Heart left ventricle (tissue), 16 donors: ENCODE results near the gene RPL27A. TPM values are rescaled to one million over a fixed set of nuclear protein-coding genes. Genes with fewer than 3 reads are reported as not detected.

Experiments
- ATAC-seq, 4 donors: fragments of 200-7000 bp; cut with Tn5 transposase; one replicate each; pipeline ENCODE4 v1.9.1; 2020 to 2022; ENCODE audit warnings: moderate library complexity in 4 of 4, mild to moderate bottlenecking in 3 of 4, moderate number of reproducible peaks in 1 of 4
- DNase-seq, 5 donors: peaks; one replicate each; pipeline ENCODE4 v3.0.0-alpha.2; 2020
- H3K27ac ChIP-seq, 12 donors: fragments of 200-600 bp; sonication (generic) in 4 of 12; one replicate each; pipeline versions ENCODE4 v1.5.0 to v1.8.0; 2016 to 2022; ENCODE audit warnings: mild to moderate bottlenecking in 2 of 12
- H3K27me3 ChIP-seq, 9 donors: fragments of 200-600 bp; sonication (generic) in 2 of 9; one replicate each; pipeline versions ENCODE4 v1.5.1 to v1.8.0; 2016 to 2022; ENCODE audit warnings: mild to moderate bottlenecking in 3 of 9
- H3K36me3 ChIP-seq, 9 donors: fragments of 200-600 bp; sonication (generic) in 2 of 9; one replicate each; pipeline versions ENCODE4 v1.5.0 to v1.8.0; 2018 to 2022; ENCODE audit warnings: mild to moderate bottlenecking in 2 of 9
- H3K4me1 ChIP-seq, 12 donors: fragments of 200-600 bp; sonication (generic) in 4 of 12; one replicate each; pipeline versions ENCODE4 v1.5.0 to v1.8.0; 2016 to 2022; ENCODE audit warnings: mild to moderate bottlenecking in 3 of 12
- H3K4me3 ChIP-seq, 12 donors: fragments of 200-600 bp; sonication (generic) in 4 of 12; one replicate each; pipeline versions ENCODE4 v1.5.0 to v1.8.0; 2017 to 2022; ENCODE audit warnings: mild to moderate bottlenecking in 9 of 12, moderate library complexity in 4 of 12
- H3K9me3 ChIP-seq, 12 donors: fragments of 200-600 bp; sonication (generic) in 4 of 12; one replicate each; pipeline versions ENCODE4 v1.5.0 to v1.8.0; 2016 to 2022; ENCODE audit warnings: mild to moderate bottlenecking in 1 of 12
- CTCF ChIP-seq, 12 donors: fragments of 200-600 bp; sonication (generic) in 4 of 12; IDR thresholded peaks; one replicate each; pipeline versions ENCODE4 v1.5.0 to v1.8.0; 2018 to 2022; ENCODE audit warnings: antibody characterized with exemption in 12 of 12, mild to moderate bottlenecking in 5 of 12
- POLR2A ChIP-seq, 2 donors: fragments of 450-650 bp; IDR thresholded peaks; one replicate each; pipeline ENCODE4 v1.6.1; 2017; ENCODE audit warnings: antibody characterized with exemption in 2 of 2, mild to moderate bottlenecking in 2 of 2, moderate library complexity in 2 of 2
- WGBS, 4 donors: extraction: QIAGEN DNeasy Blood & Tissue Kit in 2 of 4; methylation state at CpG; one replicate each; pipeline versions ENCODE4 v1.1.5 to v1.1.7; 2013 to 2018; 5-methylcytosine and 5-hydroxymethylcytosine counted together
- intact Hi-C, 10 donors: fragments of 100-400 bp; cut with DNase I; formaldehyde crosslinking; loops; one replicate each; pipeline versions ENCODE4 v1.11.1 to v1.14.2; 2022
- polyA plus RNA-seq, 2 donors: library from polyadenylated mRNA; stranded (reverse); fragments of 200-250 nt; gene quantifications; one replicate each; pipeline ENCODE4 v1.2.3, GENCODE V29; 2013
- total RNA-seq, 9 donors: library from RNA; depleted of rRNA in 2 of 9; stranded (reverse); fragments of >200 nt in 2 of 9; fragmentation: NEBNext Ultra II Directional in 3 of 9; extraction: Animal tissue kit (Norgen Biotek cat#: 25700) in 3 of 9; gene quantifications; one replicate each; pipeline versions ENCODE4 v1.1.0 to v1.2.4, GENCODE V29; 2016 to 2023
- donor health status: ischemic (EF 13 %, LVEDD 7.1; RV severe dilation, severe dysfunction).
- donor health status: healthy with polysubstance abuse.
- donor health status: DM: no; HTN: yes; CAD: no.
- donor health status: DM: no; HTN: no; CAD: no.
- donor health status: ischemic (EF 25% LVEDD 6.9; RV normal size, moderate dysfunction).
- donor health status: ischemic (EF 25% LVEDD 5.7; RV mildly dilated, moderate dysfunction).
- donor health status: healthy.
- donor health status: DM: yes; HTN: yes; CAD: no.
- donor health status: ischemic (EF 35%, LVEDD 5.7; RV mildly dilated, moderate dysfunction).
- donor health status: nonischemic (EF 11% LVEDD 7.7; RV severe dilation, severe dysfunction).
- donor health status: DM: yes; HTN: yes; CAD: no.
- donor health status: PGD.
- donor health status: ischemic (EF 29% LVEDD 5.4; RV normal size, mild dysfunction).
- donor health status: nonischemic (EF 23%, LVEDD 6.1; RV moderate dilation, normal function).

The RPL27A gene
- total and polyA plus RNA-seq, 11 donors = 299 to 2,980 (median 471) TPM

- H3K36me3 ChIP-seq = peaks cover 0 to 87% (median 34%) of the 10 kb centered on the region in 9 donors
- no peak for ATAC-seq
These were observed 44.3 kb upstream of the RPL27A start for GRCh38 chr11:8638300-8638699.

DNA sequence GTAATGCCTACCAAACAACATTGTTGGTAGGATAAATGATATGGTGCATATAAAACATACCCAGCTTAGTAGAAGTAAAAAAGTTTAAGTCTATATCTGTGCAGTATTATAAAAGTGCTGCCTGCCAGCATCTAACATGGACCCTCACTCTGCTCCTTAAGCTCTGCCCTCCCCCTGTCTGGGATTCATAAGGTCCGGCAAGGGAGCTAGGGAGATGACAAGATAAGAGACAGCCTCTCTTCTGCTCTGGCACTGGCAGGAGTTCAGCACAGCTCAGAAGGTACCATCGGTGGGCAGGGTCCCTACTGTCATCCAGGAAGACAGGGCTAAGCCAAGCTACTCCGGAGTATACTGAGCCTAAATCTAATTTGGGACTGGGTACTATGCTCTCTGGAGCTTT lies 42.9 kb upstream of the RPL27A start:
- Histone ChIP-seq H3K4me3 (no peak overlapping the region), H3K9me3 (peaks cover 0 to 9% (median 0%) of the 10 kb centered on the region in 12 donors), H3K27ac (no peak overlapping the region), H3K27me3 (no peaks in the 10 kb centered on the region), H3K4me1 (no peaks in the 10 kb centered on the region), H3K36me3 (peaks cover 0 to 89% (median 31%) of the 10 kb centered on the region in 9 donors)
- TF ChIP-seq CTCF (IDR thresholded peaks at IDR 0.05) (no peak), POLR2A (IDR thresholded peaks at IDR 0.05) (no peak)
- 77 to 91% (median 85%) methylated on average over 1 to 3 of the region's 3 CpGs for WGBS, 4 donors
- DNase-seq (no peak), ATAC-seq (no peak)
- intact Hi-C loops = no loop called here

More at GRCh38 chr11:8638300-8638699, 44.3 kb upstream of the RPL27A start:
- Histone ChIP-seq H3K27me3 (no peaks in the 10 kb centered on the region), H3K4me1 (no peaks in the 10 kb centered on the region), H3K9me3 (peaks cover 0 to 9% (median 0%) of the 10 kb centered on the region in 12 donors), H3K27ac (no peak overlapping the region), H3K4me3 (no peak overlapping the region)
- no peak for TF ChIP-seq POLR2A (IDR thresholded peaks at IDR 0.05)
- DNase-seq = no peak
- 90 to 94% (median 93%) methylated on average over 5 of the region's 5 CpGs for WGBS, 4 donors
- intact Hi-C loops = no loop called here

- no peak for TF ChIP-seq CTCF (IDR thresholded peaks at IDR 0.05)
- TF ChIP-seq POLR2A (IDR thresholded peaks at IDR 0.05) = no peak
- H3K27me3 ChIP-seq = no peaks in the 10 kb centered on the region
- ATAC-seq (no peak), DNase-seq (no peak)
- no peak overlapping the region for H3K27ac ChIP-seq
- no peak overlapping the region for H3K4me3 ChIP-seq
- peaks cover 0 to 9% (median 0%) of the 10 kb centered on the region in 12 donors for H3K9me3 ChIP-seq
- intact Hi-C loops = no loop called here
- H3K4me1 ChIP-seq = no peaks in the 10 kb centered on the region
- peaks cover 0 to 89% (median 34%) of the 10 kb centered on the region in 9 donors for H3K36me3 ChIP-seq
- WGBS, 4 donors = 45 to 59% (median 57%) methylated on average over 2 to 5 of the region's 5 CpGs
These were observed 42.2 kb upstream of the RPL27A start for GRCh38 chr11:8640267-8640906.

- no peak for DNase-seq
- Histone ChIP-seq H3K4me1 (no peaks in the 10 kb centered on the region), H3K36me3 (peaks cover 0 to 92% (median 41%) of the 10 kb centered on the region in 9 donors), H3K27me3 (no peaks in the 10 kb centered on the region), H3K27ac (no peak overlapping the region), H3K9me3 (peaks cover 0 to 5% (median 0%) of the 10 kb centered on the region in 12 donors), H3K4me3 (no peak overlapping the region)
- WGBS, 4 donors = 88 to 98% (median 96%) methylated on average over 2 of the region's 2 CpGs
- no peak for ATAC-seq
- no peak for TF ChIP-seq POLR2A (IDR thresholded peaks at IDR 0.05)
- intact Hi-C loops = no loop called here
These were observed 41.3 kb upstream of the RPL27A start for GRCh38 chr11:8641332-8641731.

DNA sequence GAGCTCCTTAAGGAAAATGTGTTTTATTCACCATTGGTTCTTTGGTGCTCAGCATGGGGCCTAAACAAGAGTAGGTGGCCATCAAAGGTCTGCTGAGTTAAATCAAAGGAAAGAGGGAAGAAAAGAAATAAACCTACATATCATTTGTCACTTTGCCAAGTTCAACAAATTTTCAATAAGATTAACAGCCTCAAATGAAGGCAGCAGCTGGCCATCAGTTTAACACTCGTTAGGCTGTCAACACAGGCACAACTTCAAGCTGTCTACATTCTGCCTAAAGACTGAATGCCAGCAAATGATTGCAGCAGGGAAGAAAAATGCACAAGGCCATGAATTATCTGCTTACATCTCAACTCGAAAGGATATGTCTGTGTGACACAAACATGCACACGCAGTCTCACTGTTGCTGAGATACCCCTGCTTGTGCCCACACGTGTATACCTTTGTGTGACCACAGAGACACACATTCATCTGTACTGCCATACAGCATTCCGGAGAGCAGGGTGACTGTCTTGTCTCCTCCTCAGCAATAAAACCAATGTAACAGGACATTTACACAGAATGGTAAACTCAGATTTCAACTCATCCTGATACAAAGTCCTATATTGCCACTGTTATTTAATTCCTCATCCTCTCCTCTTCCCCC lies 40.3 kb upstream of the RPL27A start:
- Histone ChIP-seq H3K27me3 (no peaks in the 10 kb centered on the region), H3K36me3 (peaks cover 0 to 93% (median 43%) of the 10 kb centered on the region in 9 donors), H3K9me3 (no peaks in the 10 kb centered on the region), H3K4me1 (no peaks in the 10 kb centered on the region), H3K27ac (no peak overlapping the region), H3K4me3 (no peak overlapping the region)
- DNase-seq (no peak), ATAC-seq (no peak)
- no peak for TF ChIP-seq POLR2A (IDR thresholded peaks at IDR 0.05)
- no peak for TF ChIP-seq CTCF (IDR thresholded peaks at IDR 0.05)
- intact Hi-C loops = no loop called here
- 72 to 87% (median 78%) methylated on average over 5 of the region's 5 CpGs for WGBS, 4 donors
